Umbilical cord (tissue), 2 donors: ENCODE data around the gene SREBF1. TPM values are rescaled to one million over a fixed set of nuclear protein-coding genes. Genes with fewer than 3 reads are reported as not detected.

Source experiments
- DNase-seq: peaks from one replicate; pipeline ENCODE4 v3.0.0-alpha.2; 2015; ENCODE audit warnings: low spot score
- total RNA-seq: library from RNA; depleted of rRNA; stranded (reverse); fragments of >200 nt; gene quantifications from one replicate; pipeline ENCODE4 v1.2.3, GENCODE V29; 2014; ENCODE audit warnings: low replicate concordance; ENCODE audit not compliant: insufficient read depth

SREBF1 gene
- total RNA-seq, 1 donor from 2014 or later = 62.6 TPM

DNA sequence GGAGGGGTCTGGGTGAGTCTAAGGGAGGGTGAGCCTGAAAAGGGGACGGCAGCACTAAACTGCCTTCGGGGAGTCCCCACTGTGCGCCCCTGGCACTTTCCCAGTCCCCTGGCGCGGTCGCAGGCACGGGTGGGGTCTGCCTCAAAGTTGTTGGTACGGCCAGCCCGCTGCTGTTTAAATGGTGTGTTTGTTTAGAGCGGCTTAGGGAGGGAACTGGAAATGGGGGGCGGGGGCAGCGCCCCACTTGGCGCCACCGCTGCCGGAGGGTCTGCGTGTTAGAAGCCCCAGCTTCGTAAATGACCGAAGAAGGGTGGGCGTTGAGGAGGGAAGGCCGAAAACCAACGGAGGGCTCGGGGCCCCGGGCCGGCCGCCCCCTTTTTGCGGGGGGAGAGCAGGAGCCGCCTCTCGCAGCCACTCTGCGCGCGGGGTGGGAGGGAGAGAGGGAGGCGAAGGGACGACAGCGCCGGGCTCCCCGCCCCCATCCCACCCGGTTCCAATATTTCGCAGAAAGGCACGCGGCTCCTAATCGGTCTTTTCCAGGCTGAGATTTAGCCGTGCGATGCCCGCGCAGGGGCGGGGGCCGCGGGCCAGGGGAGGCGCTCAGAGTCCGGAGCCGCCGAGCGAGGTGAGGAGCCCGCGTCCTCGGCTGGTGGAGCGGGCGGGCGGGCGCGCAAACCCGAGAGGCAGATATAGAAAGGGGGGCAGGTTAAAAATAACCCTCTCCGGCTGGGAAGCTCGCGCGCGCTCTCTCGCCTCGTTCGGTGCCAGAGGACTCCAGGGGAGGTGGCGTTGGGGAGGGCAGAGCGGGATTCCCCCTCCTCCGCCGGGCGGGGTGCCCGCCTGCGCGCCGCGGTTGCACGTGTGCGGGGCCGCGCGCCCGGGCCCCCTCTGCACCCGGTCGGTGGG is 54.9 kb downstream of the SREBF1 start:
- peak; percentile 82 for DNase-seq

- DNase-seq = peak; percentile 99
Measured at GRCh38 chr17:17780922-17781590, 55.7 kb downstream of the SREBF1 start.

- DNase-seq = peak; percentile 46
Measured at GRCh38 chr17:17779015-17779611, 57.7 kb downstream of the SREBF1 start.

DNA sequence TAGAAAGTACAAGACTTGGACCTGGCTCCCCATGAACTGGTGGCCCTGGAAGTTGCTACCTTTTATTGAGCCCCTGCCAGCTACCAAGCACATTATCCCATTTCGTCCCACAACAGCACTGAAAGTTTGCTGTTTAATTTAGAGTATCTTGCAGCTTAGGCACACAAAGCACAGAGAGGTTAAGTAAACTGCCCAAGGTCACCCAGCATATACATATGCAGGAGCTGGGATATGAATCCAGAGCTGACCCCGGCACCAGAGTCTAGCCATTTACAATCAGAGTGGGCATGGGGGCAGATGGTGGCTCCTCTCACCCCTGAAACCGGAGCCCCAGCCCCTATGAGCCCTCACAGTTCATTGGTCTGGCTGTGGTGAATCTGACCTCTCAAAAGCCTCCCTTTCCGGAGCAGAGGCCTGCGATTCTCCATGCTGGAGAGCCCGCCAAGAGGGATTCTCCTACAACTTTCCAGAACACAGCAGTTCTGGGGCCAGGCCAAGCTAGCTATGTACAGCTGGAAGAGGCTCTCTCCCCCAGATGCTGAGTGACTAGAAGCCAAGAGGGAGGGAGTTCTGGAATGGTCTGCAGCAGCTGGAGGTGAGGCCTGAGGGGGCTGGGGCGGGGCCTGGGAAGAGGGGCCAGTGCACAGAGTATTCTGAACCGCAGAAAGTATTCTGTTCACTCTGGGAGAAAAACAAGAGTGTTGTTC is 58.3 kb downstream of the SREBF1 start:
- DNase-seq = peak; percentile 98

- no peak for DNase-seq
Measured at GRCh38 chr17:17776889-17777288, 59.9 kb downstream of the SREBF1 start.

GRCh38 chr17:17774009-17774881 is 62.5 kb downstream of the SREBF1 start:
- DNase-seq = no peak

- DNase-seq = no peak
Measured at GRCh38 chr17:17772231-17772630, 64.6 kb downstream of the SREBF1 start.

GRCh38 chr17:17771498-17772201 is 65.1 kb downstream of the SREBF1 start:
- no peak for DNase-seq

DNA sequence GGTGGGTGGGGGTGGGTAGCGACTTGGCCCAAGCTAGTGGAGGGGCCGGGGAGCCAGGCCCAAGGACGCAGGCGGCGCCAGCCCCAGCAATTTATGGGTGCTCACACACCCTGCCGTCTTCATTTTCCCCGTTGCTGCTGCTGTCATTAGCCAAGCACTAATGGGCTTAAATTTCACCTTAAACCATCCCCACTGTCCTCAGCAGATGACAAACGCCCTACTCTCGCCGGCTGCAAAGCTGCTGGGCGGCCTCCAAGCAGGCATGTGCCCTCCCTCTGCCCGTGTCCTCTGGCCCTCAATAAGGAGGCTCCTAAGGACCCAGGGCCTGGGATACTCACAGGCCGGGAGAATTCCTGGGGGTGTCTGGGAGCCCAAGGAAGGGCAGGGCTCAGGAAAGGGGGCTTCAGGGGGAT is 66.1 kb downstream of the SREBF1 start:
- no peak for DNase-seq

- peak; percentile 84 for DNase-seq
Measured at GRCh38 chr17:17769869-17770631, 66.7 kb downstream of the SREBF1 start.

- no peak for DNase-seq
Measured at GRCh38 chr17:17768424-17769088, 68.2 kb downstream of the SREBF1 start.

DNA sequence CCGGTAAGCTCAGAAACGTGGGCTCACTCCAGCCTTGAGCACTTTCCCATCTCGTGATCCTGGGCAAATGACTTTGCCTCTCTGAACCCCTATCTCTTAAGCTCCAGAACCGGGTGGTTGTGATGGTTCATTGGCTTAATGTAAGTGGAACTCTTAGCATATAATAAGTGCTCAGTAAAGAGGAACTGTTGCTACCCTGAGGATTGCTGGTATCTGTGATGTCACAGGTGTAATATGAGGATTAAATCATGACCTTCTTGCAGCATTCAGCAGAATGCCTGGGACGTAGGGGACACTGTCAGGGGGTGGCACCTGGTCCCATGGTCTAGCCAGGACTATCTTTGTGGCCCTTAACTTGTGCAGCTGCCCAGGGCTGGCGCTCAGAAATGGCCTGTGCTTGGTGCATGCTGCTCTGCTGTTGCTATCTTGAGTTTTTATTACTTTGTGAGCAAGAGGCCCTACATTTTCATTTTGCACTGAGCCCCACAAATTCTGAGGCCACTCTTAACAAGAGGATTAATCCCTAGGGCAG is 68.8 kb downstream of the SREBF1 start:
- no peak for DNase-seq

DNA sequence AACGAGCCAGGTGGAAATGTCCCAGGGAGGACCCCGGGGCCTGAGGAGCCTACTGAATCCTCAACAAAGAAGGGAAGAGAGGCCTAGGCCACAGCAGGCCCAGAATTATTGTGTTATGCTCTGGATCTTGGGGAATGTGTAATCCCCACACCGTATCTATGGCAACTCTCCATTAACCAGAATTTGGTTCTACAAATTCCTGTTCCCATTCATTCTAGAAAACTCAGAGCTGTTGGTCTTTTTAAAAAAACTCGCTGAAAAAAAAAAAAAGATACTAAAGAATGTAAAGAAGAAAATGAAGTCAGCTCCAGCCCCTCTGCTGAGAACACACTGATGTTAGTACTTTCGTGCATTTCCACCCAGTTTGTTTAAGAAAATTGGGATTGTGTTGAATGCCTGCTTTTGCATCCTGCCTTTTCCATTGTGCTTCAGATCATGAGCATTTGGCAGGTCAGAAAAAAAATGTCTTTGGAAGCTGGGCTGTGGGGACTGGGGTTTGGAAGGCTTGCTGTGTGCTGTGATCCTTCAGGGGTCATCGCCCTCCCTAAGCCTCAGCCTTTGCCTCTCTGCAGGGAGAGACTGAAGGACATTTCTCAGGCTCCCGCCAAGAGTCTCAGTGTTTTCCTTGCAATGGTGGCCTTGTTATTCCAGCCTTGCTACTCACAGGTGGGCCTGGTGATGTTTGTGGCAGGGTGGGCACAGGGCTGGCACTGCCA is 69.5 kb downstream of the SREBF1 start:
- peak; percentile 35 for DNase-seq

DNA sequence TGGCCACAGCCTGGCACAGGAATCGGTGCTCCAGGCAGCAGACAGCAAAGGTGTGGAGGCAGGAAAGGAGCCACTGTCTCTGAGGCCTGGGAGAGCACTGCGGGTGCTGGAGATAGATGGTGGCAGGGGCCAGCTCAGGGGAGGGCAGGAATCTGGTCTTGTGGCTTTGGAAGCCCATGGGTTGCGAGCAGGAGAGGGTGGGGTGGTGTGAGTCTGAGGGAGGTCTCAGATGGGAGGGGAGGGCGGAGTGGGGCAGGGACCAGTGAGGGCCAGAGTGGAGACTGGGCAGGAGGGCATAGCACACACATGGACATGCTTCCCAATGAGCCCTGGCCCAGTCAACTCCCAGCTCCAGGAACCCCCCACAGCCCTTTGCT is 70.1 kb downstream of the SREBF1 start:
- DNase-seq = no peak

DNA sequence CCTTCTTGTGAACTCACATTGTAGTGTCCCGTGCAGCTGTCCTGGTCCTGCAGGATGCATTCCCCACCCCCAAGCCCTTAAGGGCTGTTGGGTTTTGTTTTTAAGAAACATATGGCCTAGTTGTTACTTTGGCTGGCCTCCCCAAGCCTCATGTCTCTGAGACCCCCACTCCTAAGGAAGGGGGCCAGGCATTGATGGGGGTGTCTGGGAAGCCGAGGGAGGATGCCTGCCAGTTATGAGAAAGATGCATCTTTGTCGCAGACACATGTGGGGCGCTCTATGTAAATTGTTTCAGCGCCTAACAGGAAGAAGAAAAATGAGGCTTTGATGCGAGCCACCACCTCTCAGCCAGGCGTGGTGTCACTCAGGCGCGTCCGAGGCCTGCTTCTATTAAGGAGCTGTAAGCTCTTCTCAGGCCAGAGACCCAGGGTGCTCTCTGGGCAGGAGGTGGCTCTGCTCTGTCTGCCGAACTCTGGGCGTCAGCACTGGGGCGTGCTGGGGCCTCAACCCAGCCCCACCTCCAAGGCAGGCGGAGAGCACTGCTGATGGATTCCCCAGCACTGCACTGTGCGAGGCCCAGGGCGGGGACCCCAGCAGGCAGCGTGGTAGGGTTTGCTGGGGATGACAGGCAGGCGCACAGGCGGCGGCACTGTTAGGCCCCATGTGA is 70.6 kb downstream of the SREBF1 start:
- DNase-seq = peak; percentile 89

- peak; percentile 63 for DNase-seq
Measured at GRCh38 chr17:17765359-17766076, 71.3 kb downstream of the SREBF1 start.

DNA sequence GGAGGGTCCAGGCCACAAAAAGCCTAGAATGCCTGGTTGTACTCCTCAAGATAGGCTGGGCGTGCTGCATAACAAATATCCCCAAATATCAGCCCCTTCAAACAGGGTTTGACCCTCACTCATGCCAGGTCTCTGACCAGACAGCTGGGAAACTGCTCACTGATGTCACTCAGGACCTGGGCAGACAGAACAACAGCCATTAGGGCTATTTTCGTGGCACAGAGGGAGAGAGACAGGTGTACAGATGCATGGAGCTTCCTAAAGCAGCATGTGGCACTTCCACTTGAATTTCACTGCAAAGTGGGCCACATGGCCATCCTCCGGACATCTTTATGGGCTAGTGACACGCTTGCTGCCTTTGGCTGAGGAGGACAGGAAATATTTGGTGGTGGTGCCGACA is 73.1 kb downstream of the SREBF1 start:
- DNase-seq = no peak
